NCI-H446 treated with DMSO at 0.1 percent for 48 hours (cell line): Measurements from ENCODE around the gene USP31.

ENCODE experiments used
- DNase-seq: peaks from one replicate; lab custom pipeline; 2025; lab: John Stamatoyannopoulos, UW

The USP31 gene

DNA sequence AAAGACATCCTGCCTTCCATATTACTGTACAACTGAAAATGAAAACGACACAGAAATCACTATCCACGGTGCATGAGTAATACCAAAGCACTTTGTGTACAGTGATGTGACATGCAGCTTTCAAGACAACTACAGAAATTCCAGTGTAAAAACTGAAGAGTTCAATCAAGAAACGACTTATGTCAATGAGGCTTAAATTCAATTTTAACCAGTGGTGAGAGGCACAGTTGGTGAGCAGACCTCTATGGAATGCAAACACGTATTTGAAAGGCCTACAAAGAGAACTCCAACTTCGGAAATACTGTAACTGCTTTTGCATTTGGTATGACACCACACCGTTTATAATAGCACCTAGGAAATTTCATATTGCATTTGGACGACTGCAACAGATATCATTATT is 87.6 kb downstream of the USP31 start:
- DNase-seq: no peak

DNA sequence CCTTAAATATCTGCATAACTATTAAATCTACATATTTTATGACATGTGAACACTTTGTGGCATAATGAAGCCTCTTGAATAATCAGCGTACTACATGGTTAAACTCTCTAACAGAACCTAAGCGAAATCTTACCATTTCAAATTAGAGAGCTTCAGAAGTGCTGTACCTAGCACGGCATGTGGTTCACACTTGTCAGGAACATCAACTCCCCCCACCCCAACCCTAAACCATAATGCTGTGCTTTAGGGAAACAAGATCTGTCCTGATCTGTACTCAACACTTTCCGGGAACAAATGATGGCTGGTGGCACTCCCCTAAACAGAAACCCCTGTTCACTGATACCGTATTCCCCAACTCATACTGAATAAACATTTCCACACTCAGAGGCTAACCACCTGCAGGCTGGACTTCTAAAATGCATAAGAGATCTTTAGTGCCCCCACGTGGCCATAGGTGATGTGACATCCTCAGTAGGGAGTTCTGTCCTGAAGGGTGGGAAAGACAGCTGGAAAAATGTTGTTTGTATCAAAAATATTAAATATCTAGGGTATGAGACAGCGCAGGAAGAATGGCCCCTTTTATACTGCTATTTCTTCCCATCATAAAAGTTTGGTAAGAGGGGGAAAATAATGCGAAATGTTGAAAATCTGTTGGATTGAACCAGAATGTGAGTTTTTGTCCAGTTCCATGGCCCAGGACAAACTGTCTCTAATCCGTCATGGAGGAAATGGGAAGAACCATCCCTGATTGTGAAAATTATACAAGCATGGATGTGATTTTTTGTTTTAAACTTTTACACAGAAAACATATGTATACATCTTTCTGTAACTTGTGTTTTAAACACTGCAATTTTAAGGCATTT is 88.6 kb downstream of the USP31 start:
- no peak for DNase-seq

DNA sequence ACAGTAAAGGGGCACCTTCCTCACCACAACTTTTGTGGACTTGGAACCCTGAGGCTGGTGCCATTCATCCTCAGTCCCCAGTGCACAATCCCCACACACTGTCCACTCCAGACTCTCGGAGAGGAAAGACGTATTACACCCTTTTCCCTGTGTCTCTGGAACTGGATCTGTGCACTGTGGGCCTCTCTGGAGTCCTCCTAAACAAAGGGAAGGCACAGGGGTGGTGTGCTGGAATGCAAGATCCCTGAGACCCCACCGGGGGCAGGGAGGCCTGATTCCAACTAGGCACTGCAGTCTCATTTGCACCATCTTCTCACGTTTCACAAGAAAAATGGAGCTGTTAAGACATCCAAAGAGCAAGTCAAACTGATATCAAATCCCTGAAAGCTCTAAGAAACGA is 89.8 kb downstream of the USP31 start:
- no peak for DNase-seq

DNA sequence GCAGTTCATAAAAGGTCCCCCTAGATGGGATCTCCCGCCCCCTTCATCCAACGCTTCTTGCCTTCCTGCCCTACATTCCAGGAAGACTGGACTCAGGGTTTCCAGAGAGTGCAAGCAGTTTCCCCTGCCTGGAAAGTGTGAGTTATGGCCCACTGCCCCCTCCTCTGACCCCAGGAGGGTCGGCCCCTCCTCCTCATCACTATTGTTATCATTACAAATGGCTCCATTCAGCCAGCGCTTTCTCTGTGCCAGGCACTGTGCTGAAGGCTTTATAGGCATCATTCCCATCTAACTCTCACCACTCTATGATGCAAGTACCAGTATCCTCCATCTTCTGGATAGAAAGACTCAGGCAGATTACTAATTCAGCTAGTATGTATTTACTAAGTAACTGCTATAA is 90.7 kb downstream of the USP31 start:
- DNase-seq: no peak

DNA sequence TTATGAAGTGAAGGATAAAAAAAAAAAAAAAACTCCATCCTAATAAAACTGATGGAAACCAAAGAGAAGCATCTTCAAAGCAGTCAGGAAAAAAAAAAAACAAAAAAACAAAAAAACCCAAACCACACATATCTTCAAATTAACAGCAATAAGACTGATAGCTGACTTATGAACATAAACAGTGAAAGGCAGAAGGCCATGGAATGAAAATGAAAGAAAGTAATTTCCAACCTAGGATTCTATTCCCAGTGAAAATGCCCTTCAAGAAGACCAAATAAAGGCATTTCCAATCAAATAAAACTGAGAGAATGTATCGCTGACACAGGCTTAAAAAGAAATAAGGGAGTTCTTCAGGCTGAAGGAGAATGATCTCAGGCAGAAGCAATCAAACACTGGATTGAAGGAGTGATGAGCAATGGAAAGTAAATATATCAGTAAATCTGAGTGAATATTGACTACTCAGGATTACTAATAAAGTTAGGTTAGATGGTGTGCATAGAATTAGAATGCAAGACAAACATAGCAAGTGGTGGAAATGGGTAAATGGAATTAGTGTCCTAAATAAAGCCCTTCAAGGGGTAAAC is 92.1 kb downstream of the USP31 start:
- DNase-seq: no peak

DNA sequence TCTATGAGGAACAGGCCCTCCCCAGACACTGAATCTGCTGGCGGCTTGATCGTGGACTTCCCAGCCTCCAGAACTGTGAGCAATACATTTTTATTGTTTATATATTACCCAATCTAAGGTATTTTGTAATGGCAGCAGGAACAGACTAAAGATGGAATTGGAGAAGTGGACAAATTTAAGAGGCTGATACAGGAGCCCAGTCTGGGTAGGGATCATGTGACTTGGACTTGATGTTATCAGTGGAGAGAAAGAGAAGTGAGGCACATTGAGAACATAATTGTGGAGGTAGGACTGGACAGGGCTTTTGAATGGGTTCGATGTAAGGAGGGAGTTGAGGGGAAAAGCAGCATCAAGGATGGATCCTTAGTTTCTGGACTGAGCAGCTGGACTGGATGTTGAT is 93.8 kb downstream of the USP31 start:
- DNase-seq: no peak

DNA sequence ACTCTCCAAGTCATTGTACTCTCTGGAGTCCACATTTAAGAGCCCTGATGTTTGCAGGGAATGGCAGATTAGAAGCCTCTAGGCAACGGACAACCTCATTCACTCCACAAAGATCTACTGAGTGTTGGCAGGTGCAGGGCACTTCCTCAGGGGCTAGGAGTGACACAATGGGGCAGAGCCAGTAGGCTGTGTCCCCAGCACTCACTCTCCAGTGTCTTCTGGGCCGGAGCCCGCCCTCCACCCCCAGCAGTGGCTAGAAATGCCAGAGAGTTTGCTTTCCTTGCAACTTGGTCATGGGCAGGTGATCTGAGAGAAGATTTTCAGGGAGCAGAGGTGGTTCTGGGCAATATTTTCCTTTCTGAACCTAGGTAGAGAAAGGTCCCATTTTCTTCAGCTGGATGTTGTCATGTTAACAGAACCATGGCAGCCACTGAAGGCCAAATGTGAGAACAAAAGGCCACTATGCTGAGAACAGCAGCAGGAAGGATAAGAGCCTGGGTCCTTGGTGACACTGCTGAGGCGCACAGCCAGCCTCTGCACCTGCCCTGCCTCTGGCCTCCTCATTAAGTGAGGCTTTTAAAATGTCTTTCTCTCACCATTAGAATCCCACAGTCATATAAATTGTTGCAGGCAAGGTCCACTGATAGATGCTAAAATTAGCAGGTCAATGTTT is 96.2 kb downstream of the USP31 start:
- DNase-seq: no peak

DNA sequence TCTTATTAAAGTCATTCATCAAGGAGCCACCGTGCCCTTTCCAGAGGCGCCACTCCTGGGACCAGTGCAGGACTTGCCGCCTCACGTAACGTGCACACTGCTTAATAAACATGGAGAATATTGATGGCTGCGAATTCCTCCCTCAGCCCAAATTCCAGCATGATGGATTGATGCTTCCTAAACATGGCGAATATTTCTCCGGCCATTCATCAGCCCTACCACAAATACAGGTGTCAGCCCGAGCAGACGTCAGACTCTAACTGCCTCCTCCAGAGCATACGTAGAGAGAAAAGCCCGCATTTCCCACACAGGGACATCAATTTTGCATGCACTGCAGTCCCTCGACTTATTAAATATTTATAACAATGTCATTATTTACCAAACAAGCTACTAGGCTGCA is 97.0 kb downstream of the USP31 start:
- no peak for DNase-seq

DNA sequence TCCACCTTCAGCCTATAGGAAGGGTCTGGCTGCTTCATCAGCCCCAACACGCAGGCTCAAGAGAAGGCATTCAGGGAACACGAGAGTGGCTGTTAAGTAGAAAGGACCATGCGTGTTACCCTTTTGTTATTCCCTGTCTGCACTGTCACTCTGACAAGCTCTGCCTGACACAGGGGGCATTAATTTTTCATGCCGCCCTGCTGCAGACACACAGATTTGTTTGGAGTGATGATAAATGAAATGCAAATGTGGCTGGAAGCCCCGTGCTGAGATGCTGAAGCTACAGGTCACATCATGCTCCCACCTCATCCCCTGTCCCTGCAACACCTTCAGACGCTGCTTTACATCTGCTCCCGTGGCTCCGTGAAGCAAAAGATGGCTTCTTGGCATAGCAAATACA is 97.7 kb downstream of the USP31 start:
- no peak for DNase-seq

DNA sequence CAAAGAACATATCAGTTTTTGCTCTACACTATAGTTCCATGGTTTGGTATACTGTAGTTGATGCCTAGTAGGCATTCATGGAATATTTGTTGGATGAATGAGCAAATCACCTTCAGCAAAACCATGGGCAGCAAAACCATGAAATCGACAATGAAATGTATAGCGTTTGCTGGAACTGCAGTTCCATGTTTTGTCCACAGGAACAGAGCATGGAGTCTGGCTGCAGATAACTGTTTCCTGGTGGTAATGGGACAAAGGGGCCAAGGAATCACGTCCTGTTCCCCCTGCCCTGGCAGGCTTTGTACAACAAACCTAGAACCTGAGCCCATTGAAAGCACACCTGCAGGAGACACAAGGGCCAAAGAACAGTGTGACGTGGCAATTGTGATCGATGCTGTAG is 101.1 kb downstream of the USP31 start:
- DNase-seq: no peak

DNA sequence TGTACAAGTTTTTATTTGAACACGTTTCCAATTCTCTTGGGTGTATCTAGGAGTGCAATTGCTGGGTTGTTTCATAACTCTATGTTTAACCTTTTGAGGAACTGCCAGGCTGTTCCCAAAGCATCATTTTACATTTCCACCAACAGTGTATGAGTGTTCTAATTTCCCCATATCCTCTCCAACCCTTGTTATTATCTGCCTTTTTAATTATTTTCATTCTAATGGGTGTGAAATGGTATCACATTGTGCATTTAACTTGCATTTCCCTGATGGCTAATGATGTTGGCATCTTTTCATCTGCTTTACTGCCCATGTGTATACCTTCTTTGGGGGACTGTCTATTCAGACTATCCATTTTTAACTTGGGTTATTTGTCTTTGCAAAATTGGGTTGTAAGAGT is 104.2 kb downstream of the USP31 start:
- no peak for DNase-seq

DNA sequence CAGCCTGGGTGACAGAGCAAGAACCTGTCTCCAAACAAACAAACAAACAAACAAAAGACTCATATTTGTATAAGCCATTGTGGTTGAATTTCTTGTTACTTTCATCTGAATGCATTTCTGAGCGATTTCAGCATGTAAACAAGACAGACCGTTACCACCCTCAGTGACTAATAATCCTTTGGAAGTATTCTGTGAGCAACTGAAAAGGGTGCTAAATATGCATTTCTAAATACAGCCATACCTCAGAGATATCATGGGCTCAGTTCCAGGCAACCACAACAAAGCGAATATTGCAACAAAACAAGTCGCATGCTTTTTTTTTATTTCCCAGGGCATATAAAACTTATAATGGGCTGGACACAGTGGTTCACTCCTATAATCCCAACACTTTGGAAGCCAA is 109.0 kb downstream of the USP31 start:
- DNase-seq: no peak

DNA sequence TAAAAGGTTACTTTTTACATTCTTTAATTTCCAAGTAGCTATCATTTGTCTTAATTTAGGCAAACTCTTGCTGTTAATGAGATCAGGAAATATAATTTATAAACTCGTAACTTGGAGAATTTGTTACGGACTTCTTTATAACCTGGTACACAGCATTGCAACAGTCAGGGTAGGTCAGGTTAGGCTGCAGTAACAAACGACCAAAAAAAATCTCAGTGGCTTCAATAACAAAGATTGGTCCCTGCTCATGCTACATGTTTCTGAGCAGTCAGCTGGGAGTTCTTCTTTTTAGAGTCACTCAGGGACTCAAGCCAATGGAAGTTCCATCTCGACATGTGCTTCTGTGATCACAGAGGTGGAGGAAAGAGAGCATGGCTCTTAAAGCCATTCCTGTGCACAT is 110.1 kb downstream of the USP31 start:
- no peak for DNase-seq

DNA sequence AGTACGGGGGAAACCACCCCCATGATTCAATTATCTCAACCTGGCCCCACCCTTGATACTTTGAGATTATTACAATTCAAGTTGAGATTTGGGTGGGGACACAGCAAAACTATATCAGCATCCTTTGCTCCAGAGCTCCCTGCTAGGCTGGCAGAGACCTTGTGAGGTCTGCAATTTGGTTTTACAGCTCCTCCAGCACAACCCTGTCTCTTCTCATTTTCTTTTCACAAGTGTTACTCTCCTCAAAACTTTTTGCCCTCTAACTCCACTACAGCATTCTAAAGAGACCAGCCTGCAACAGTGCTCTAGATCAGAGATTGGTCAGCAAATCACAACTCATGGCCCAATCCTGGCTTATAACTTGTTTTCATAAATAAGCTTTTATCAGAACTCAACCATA is 114.0 kb downstream of the USP31 start:
- no peak for DNase-seq

DNA sequence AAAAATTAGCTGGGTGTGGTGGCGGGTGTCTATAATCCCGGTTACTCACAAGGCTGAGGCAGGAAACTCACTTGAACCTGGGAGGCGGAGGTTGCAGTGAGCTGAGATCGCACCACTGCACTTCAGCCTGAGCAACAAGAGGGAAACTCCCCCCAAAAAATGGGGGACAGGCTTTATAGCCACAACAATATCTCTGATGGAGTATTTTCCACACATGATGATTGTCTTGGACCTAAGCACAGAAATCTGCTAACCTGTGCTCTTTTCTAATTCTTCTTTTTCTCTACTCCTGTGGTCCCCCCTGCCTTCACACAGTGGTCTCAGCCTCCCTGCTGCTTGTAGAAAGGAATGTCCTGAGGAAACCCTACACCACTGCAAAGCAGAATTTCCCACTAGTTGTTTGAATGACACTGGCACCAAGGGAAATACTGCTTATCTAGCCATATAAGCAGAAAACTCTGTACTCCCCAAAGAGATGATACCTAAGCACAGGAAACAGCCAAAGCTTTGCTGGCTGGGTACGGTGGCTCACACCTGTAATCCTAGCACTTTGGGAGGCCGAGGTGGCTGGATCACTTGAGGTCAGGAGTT is 117.6 kb downstream of the USP31 start:
- no peak for DNase-seq

DNA sequence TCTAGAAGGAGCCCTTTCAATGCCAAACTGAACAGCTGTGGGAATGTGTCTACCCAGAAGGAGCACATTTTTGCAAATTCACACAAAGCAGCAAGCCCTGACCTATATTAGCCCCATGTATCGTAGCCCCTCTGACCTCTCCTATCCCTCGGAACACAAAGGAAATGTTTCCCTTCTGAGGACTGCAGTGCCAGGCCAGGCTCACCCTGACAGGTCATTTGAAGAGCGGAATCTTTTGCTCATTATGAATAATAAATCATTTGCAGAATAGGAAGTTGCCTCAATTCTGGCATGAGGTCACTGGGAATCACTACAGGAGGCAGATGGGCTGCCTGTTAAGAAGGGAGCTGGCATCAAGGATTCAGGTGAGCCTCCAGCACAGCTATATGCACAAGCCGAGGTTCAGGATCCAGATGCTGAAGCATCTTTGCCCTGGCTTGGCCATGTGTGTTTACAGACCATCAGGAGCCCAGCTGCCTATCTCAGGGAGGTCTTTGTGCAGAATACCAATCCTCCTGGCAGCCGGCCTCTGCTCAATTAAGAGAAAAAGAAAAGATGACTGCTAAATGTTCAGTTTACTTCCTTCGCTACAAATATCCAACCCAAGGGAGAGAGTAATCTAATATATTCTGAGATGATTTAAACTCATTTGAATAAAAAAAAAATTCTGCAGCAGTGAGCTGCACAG is 119.4 kb downstream of the USP31 start:
- DNase-seq: no peak

DNA sequence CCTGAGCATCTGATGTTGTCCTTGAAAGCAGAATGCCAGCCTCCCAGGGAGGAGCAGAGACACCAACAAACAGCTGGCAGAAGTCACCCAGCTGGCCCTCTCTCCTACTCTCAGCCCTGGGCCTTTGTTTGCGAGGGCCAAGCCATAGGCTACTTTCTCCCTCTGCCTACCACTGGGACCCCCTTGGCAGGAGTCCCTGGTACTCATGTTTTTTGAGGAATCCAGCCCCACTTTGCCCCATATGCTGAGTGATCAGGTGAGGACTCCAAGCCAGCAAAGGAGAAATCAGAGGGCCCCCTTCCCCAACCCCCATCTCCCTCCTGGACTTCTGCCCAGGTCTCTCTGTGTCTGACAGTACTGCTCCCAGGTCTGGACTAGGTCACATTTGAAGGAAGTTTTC is 121.9 kb downstream of the USP31 start:
- no peak for DNase-seq

DNA sequence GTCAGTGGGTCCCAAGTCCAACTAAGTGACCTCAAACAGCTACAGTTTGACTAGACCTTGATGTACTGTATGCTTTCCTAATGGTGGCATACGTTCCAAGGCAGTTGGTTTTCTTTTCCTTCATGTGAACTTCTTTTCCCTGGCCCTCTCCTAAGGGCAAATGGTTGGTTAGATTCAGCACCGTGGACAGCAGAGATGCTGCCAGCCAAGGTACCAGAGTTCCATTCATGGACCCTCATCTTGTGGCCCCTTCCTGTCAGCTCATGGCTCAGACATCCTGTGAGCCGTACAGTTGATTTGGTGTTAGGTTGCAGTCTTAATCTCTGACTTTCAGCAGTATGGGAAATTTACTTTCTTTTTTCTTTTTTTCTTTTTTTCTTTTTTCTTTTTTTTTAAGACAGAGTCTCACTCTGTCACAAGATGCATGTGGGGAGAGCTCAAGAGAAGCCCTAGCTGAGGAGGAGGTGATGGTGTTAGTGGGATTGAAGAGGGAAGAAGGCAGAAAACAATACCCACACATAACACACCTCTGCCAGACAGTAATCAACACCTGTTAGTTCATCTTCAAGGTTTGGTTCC is 122.4 kb downstream of the USP31 start:
- DNase-seq: no peak

DNA sequence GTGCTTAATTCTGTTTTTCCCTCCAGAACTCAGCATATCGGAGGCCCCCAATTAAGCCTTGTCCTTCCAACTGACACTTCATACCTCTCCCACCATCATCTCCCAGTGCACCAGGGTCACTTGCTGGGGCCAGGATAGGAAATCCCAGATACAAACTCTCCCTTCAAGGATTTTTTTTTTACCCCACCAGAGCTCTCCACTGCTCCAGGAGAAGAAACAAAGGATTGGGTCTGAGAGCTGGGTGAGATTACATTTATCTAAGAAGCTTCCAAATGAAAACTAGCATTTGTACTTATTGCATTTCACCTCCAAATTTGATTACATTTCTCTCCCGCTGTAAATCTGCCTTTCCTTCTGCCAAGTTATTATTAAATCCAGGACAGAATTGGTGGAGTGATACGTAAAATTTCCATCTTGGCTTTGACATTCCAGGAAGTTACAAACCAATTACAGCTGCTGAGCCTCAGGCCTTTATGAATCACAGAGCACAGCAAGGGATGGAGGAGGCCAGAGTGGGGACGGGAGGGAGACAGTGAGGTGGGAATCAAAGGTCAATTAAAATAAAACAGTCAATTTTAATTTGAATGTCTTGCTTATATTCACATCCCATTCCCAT is 123.5 kb downstream of the USP31 start:
- no peak for DNase-seq

DNA sequence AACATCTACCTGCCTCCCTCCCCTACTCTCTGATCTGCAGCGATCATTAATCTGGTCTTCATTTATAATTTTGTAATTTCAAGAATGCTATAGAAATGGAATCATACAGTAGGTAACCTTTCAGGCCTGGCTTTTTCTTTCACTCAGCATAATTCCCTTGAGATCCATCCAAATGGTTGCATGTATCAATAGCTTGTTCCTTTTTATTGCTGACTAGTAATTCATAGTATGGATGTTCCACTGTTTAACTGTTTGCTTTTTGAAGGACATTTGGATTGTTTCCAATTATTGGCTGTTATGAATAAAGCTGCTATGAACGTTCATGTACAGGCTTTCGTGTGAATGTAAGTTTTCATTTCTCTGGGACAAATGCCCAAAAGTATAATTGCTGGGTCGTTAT is 125.2 kb downstream of the USP31 start:
- no peak for DNase-seq

DNA sequence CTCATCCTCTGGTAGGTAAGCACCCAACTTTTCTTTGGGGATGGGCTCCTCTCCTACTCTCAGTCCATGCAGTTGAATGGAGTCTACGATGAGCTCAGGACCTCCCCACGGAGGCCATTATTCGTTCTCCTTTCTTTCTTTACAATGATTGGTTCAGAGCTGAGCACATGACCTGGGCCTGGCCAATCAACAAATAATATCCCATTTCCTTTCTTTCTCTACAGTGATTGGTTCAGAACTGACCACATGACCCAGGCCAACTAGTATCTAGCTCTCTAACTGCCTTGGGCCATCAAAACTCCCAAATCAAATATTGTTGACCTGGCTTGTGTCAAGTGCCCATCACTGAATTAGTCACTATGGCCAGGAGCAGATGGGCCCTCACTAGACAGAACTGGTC is 129.2 kb downstream of the USP31 start:
- DNase-seq: no peak

DNA sequence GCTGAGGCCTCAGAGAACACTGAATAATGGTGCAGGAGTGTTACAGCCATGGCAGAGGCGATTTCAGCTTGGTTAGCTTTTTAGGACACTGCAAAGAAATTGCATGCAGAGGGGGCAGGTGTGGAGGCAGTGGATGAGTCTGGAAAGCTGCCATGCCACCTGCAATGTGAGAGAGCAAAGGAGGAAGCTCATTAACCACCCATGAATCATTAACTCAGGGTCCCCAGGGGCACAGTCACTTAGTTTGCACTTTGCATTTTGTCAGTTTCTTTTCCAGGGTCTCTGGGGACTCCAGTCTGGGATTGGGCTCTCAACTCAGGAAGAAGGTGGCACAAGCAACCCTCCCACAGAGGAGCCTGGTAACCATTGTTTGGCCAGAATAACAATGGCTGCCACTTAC is 132.9 kb downstream of the USP31 start:
- DNase-seq: no peak
